ENCODE data around the gene GAS1. TPM values are rescaled to one million over a fixed set of nuclear protein-coding genes. Genes with fewer than 3 reads are reported as not detected.

GAS1 gene
- total RNA-seq, 2 donors from 2014 or later = 4.8 to 6.7 TPM

DNA sequence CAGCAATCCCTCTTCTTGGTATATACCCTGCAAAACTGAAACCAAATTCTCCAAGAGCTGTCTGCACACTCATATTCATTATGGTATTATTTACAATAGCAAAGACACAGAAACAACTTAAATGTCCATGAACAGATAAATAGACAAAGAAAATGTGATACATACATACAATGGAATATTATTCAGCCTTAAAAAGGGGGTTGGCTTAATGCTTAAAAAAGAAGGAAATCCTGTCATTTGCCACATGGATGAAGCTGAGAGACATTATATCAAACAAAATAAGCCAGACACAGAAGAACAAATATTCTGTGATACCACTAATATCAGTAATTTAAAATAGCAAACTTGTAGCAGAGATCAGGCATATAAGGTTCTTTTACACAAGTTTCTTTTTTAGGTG is 46.5 kb upstream of the GAS1 start:
- no peak for DNase-seq
- Histone ChIP-seq H3K4me1 (ENCODE audit: control insufficient read depth, insufficient read depth, low read length) (no peaks in the 10 kb centered on the region), H3K9me3 (ENCODE audit: control insufficient read depth, low read length) (no peaks in the 10 kb centered on the region), H3K36me3 (ENCODE audit: control insufficient read depth, insufficient read depth, low read length) (no peaks in the 10 kb centered on the region), H3K27ac (ENCODE audit: low read depth, low read length) (no peak overlapping the region), H3K4me3 (ENCODE audit: low read length) (no peak overlapping the region), H3K9ac (ENCODE audit: extremely low read depth, low read length, poor library complexity, severe bottlenecking) (no peak overlapping the region), H3K27me3 (ENCODE audit: control insufficient read depth, insufficient read depth, low read length, poor library complexity, severe bottlenecking) (no peaks in the 10 kb centered on the region)
- Mint-ChIP-seq H3K4me1 (no peaks in the 10 kb centered on the region), H3K36me3 (ENCODE audit: low read depth) (no peaks in the 10 kb centered on the region), H3K27ac (no peak overlapping the region), H3K27me3 (ENCODE audit: insufficient read depth) (peaks cover 10% of the 10 kb centered on the region), H3K9me3 (no peaks in the 10 kb centered on the region), H3K4me3 (no peak overlapping the region)
- TF ChIP-seq, protein P1, sequence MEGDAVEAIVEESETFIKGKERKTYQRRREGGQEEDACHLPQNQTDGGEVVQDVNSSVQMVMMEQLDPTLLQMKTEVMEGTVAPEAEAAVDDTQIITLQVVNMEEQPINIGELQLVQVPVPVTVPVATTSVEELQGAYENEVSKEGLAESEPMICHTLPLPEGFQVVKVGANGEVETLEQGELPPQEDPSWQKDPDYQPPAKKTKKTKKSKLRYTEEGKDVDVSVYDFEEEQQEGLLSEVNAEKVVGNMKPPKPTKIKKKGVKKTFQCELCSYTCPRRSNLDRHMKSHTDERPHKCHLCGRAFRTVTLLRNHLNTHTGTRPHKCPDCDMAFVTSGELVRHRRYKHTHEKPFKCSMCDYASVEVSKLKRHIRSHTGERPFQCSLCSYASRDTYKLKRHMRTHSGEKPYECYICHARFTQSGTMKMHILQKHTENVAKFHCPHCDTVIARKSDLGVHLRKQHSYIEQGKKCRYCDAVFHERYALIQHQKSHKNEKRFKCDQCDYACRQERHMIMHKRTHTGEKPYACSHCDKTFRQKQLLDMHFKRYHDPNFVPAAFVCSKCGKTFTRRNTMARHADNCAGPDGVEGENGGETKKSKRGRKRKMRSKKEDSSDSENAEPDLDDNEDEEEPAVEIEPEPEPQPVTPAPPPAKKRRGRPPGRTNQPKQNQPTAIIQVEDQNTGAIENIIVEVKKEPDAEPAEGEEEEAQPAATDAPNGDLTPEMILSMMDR (conservative IDR thresholded peaks at IDR 0.05) = no peak

GRCh38 chr9:86991077-86991476 is 43.8 kb upstream of the GAS1 start:
- H3K36me3 ChIP-seq (ENCODE audit: control insufficient read depth, insufficient read depth, low read length) = no peaks in the 10 kb centered on the region
- H3K27me3 ChIP-seq (ENCODE audit: control insufficient read depth, insufficient read depth, low read length, poor library complexity, severe bottlenecking) = no peaks in the 10 kb centered on the region
- H3K27ac Mint-ChIP-seq = no peak overlapping the region
- H3K9me3 ChIP-seq (ENCODE audit: control insufficient read depth, low read length) = no peaks in the 10 kb centered on the region
- no peak overlapping the region for H3K9ac ChIP-seq (ENCODE audit: extremely low read depth, low read length, poor library complexity, severe bottlenecking)
- H3K9me3 Mint-ChIP-seq = no peaks in the 10 kb centered on the region
- no peak for DNase-seq
- no peak overlapping the region for H3K27ac ChIP-seq (ENCODE audit: low read depth, low read length)
- H3K27me3 Mint-ChIP-seq (ENCODE audit: insufficient read depth) = peaks cover 9% of the 10 kb centered on the region
- 70% methylated on average over 4 of the region's 4 CpGs; no CpG with 5 or more reads in 1 of the 2 experiments for WGBS, 2 experiments (ENCODE audit: insufficient coverage in 1 of 2, insufficient read length in 1 of 2)
- no peak overlapping the region for H3K4me3 ChIP-seq (ENCODE audit: low read length)
- TF ChIP-seq, protein P1 (conservative IDR thresholded peaks at IDR 0.05) = no peak
- H3K4me3 Mint-ChIP-seq = no peak overlapping the region
- no peaks in the 10 kb centered on the region for H3K36me3 Mint-ChIP-seq (ENCODE audit: low read depth)
- H3K4me1 ChIP-seq (ENCODE audit: control insufficient read depth, insufficient read depth, low read length) = no peaks in the 10 kb centered on the region
- H3K4me1 Mint-ChIP-seq = no peaks in the 10 kb centered on the region

GRCh38 chr9:86990290-86990689 is 43.0 kb upstream of the GAS1 start:
- WGBS, 2 experiments (ENCODE audit: insufficient coverage in 1 of 2, insufficient read length in 1 of 2) = 97 to 100% methylated on average over 1 to 2 of the region's 2 CpGs

More at GRCh38 chr9:86990290-86990689, 43.0 kb upstream of the GAS1 start:
- Mint-ChIP-seq H3K27me3 (ENCODE audit: insufficient read depth) (peaks cover 5% of the 10 kb centered on the region), H3K27ac (no peak overlapping the region), H3K4me3 (no peak overlapping the region), H3K36me3 (ENCODE audit: low read depth) (no peaks in the 10 kb centered on the region), H3K4me1 (peaks cover under 1% of the 10 kb centered on the region), H3K9me3 (no peaks in the 10 kb centered on the region)
- TF ChIP-seq, protein P1 (conservative IDR thresholded peaks at IDR 0.05) = no peak
- no peak overlapping the region for H3K9ac ChIP-seq (ENCODE audit: extremely low read depth, low read length, poor library complexity, severe bottlenecking)
- H3K4me1 ChIP-seq (ENCODE audit: control insufficient read depth, insufficient read depth, low read length) = no peaks in the 10 kb centered on the region
- H3K4me3 ChIP-seq (ENCODE audit: low read length) = no peak overlapping the region
- no peaks in the 10 kb centered on the region for H3K9me3 ChIP-seq (ENCODE audit: control insufficient read depth, low read length)
- no peak overlapping the region for H3K27ac ChIP-seq (ENCODE audit: low read depth, low read length)
- DNase-seq = no peak
- no peaks in the 10 kb centered on the region for H3K27me3 ChIP-seq (ENCODE audit: control insufficient read depth, insufficient read depth, low read length, poor library complexity, severe bottlenecking)
- no peaks in the 10 kb centered on the region for H3K36me3 ChIP-seq (ENCODE audit: control insufficient read depth, insufficient read depth, low read length)
